ENCODE data around the gene LACRT. TPM values are rescaled to one million over a fixed set of nuclear protein-coding genes. Genes with fewer than 3 reads are reported as not detected.

The LACRT gene
- total and polyA plus RNA-seq, 2 of the 8 experiments (the other 6 are each of a cell fraction or from before 2014, with no cell fraction given), result not detected

GRCh38 chr12:54592316-54592715 is 42.4 kb downstream of the LACRT start (continued):
- TF ChIP-seq USF2 (IDR thresholded peaks at IDR 0.05; ENCODE audit: low read length), result no peak
- no peak for TF ChIP-seq RBBP5 (IDR thresholded peaks at IDR 0.05; ENCODE audit: borderline replicate concordance, low read depth, low read length)

Data from H1 (cell line).